Islet precursor cell (in vitro differentiated cells): Measurements from ENCODE around the gene CCDC158.

Experiments
- DNase-seq: peaks from one replicate; pipeline ENCODE4 v3.0.0-alpha.2; 2018

Gene CCDC158

GRCh38 chr4:76276813-76277212 is 144.1 kb downstream of the CCDC158 start:
- no peak for DNase-seq

- no peak for DNase-seq
Observed at GRCh38 chr4:76275486-76276124, 145.3 kb downstream of the CCDC158 start.

- no peak for DNase-seq
Observed at GRCh38 chr4:76272999-76273398, 147.9 kb downstream of the CCDC158 start.

GRCh38 chr4:76272582-76272981 is 148.4 kb downstream of the CCDC158 start:
- no peak for DNase-seq

GRCh38 chr4:76272073-76272472 is 148.9 kb downstream of the CCDC158 start:
- DNase-seq = no peak

- DNase-seq = no peak
Observed at GRCh38 chr4:76271248-76271647, 149.7 kb downstream of the CCDC158 start.

- no peak for DNase-seq
Observed at GRCh38 chr4:76270244-76271175, 150.4 kb downstream of the CCDC158 start.

GRCh38 chr4:76267811-76268210 is 153.1 kb downstream of the CCDC158 start:
- no peak for DNase-seq

- no peak for DNase-seq
Observed at GRCh38 chr4:76266627-76267026, 154.3 kb downstream of the CCDC158 start.

- no peak for DNase-seq
Observed at GRCh38 chr4:76265631-76266218, 155.2 kb downstream of the CCDC158 start.
